ENCODE measurements around the gene PAX5. TPM values are rescaled to one million over a fixed set of nuclear protein-coding genes. Genes with fewer than 3 reads are reported as not detected.
A peak's percentile ranks its signal among the peaks of the same experiment; 100 is the strongest.

PAX5 gene
- total RNA-seq, 1 donor from 2014 or later = 1.3 TPM

DNA sequence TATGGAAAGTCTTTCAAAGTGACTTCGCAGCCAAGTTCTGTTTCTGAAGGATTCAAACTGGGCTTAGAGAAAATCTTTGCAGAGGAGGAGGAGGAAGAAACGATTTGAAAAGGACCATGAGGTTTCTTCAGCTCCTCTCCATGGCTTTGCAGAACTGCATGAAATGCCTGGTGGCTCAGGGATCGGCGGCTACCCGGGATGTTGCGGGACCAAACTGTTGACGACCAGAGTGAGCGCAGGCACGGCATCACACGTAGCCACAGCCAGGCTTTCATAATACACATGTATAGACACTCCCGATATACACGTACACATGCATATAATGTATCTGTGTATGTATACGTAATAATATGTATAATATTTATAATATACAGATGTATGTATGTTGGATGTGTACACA is 180.0 kb downstream of the PAX5 start:
- Mint-ChIP-seq H3K27me3 (ENCODE audit: unreplicated experiment) (peaks cover 7% of the 10 kb centered on the region), H3K27ac (ENCODE audit: unreplicated experiment) (no peak overlapping the region), H3K9me3 (ENCODE audit: unreplicated experiment) (no peaks in the 10 kb centered on the region), H3K36me3 (ENCODE audit: low read depth, unreplicated experiment) (peaks cover 4% of the 10 kb centered on the region), H3K4me3 (ENCODE audit: unreplicated experiment) (no peak overlapping the region), H3K4me1 (ENCODE audit: unreplicated experiment) (peaks cover 42% of the 10 kb centered on the region)
- no peak for DNase-seq (ENCODE audit: low spot score)
- TF ChIP-seq, protein P1, sequence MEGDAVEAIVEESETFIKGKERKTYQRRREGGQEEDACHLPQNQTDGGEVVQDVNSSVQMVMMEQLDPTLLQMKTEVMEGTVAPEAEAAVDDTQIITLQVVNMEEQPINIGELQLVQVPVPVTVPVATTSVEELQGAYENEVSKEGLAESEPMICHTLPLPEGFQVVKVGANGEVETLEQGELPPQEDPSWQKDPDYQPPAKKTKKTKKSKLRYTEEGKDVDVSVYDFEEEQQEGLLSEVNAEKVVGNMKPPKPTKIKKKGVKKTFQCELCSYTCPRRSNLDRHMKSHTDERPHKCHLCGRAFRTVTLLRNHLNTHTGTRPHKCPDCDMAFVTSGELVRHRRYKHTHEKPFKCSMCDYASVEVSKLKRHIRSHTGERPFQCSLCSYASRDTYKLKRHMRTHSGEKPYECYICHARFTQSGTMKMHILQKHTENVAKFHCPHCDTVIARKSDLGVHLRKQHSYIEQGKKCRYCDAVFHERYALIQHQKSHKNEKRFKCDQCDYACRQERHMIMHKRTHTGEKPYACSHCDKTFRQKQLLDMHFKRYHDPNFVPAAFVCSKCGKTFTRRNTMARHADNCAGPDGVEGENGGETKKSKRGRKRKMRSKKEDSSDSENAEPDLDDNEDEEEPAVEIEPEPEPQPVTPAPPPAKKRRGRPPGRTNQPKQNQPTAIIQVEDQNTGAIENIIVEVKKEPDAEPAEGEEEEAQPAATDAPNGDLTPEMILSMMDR (IDR thresholded peaks at IDR 0.05; ENCODE audit: unreplicated experiment) = no peak

DNA sequence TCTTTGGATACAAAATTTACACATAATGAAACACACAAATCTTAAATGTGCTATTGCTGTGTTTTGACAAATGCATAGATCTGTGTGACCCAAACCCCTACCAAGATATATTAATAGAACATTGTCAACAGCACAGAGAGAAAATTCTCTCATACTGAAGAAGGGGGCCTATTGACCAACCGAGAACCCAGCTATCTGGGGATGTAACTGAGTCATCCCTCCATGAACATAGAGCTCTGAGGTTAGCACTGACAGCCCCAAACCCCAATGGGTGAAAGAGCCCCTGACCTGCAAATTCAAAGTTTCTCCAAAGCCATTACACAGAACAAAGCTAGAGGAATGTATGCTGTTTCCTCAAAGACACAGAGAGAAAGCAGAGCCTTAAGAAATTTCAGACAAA is 180.8 kb downstream of the PAX5 start:
- no peak overlapping the region for H3K4me3 Mint-ChIP-seq (ENCODE audit: unreplicated experiment)
- TF ChIP-seq, protein P1 (IDR thresholded peaks at IDR 0.05; ENCODE audit: unreplicated experiment) = no peak
- H3K36me3 Mint-ChIP-seq (ENCODE audit: low read depth, unreplicated experiment) = peaks cover 5% of the 10 kb centered on the region
- H3K9me3 Mint-ChIP-seq (ENCODE audit: unreplicated experiment) = no peaks in the 10 kb centered on the region
- peaks cover 50% of the 10 kb centered on the region for H3K4me1 Mint-ChIP-seq (ENCODE audit: unreplicated experiment)
- no peak for DNase-seq (ENCODE audit: low spot score)
- H3K27me3 Mint-ChIP-seq (ENCODE audit: unreplicated experiment) = peaks cover 13% of the 10 kb centered on the region
- H3K27ac Mint-ChIP-seq (ENCODE audit: unreplicated experiment) = no peak overlapping the region

DNA sequence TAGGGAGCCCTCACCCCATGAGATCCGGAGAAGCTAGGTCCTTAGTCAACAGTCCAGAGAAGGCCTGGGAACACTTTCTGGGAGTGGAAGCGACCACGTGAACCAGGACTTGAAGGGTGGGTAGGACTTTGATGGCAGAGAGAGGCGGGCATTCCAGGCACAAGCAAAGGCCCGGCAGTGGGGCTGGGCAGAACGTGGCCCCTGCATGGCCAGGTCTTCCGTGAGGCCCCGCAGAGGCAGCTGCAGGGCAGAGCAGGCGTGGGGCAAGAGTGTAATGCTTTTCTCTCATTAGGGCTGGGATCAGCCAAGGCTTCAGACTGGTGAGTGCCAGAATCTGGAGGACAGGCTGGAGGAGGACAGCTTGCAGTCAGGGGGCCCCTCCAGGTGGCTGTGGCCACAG is 184.1 kb downstream of the PAX5 start:
- no peak for DNase-seq (ENCODE audit: low spot score)
- Mint-ChIP-seq H3K27me3 (ENCODE audit: unreplicated experiment) (peaks cover 13% of the 10 kb centered on the region), H3K27ac (ENCODE audit: unreplicated experiment) (peak overlapping the region; percentile 74), H3K9me3 (ENCODE audit: unreplicated experiment) (no peaks in the 10 kb centered on the region), H3K4me1 (ENCODE audit: unreplicated experiment) (peaks cover 42% of the 10 kb centered on the region), H3K4me3 (ENCODE audit: unreplicated experiment) (no peak overlapping the region), H3K36me3 (ENCODE audit: low read depth, unreplicated experiment) (peaks cover 5% of the 10 kb centered on the region)
- TF ChIP-seq, protein P1 (IDR thresholded peaks at IDR 0.05; ENCODE audit: unreplicated experiment) = no peak

DNA sequence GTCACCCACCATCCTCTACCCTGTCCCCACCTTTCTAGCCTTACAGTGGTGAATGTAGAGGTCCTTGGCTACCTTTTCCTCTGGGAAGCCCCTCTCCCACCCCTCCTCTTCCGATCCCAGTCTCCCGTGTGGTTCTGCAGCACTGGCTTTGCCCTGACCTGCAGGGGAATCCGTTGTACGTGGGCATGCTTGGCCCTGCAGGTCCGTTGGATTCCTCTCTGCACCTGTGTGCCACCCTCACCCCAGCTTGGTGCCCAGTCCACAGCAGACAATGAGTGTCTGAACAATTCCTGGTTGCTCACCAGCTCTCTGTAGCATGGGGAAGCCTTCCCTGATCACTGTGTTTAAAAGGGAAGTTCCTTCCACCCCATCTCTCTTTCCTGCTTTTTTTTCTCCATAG is 185.1 kb downstream of the PAX5 start:
- H3K4me1 Mint-ChIP-seq (ENCODE audit: unreplicated experiment) = peaks cover 42% of the 10 kb centered on the region
- no peak for DNase-seq (ENCODE audit: low spot score)
- H3K9me3 Mint-ChIP-seq (ENCODE audit: unreplicated experiment) = no peaks in the 10 kb centered on the region
- TF ChIP-seq, protein P1 (IDR thresholded peaks at IDR 0.05; ENCODE audit: unreplicated experiment) = no peak
- H3K36me3 Mint-ChIP-seq (ENCODE audit: low read depth, unreplicated experiment) = peaks cover 5% of the 10 kb centered on the region
- H3K4me3 Mint-ChIP-seq (ENCODE audit: unreplicated experiment) = peak overlapping the region; percentile 26
- peak overlapping the region; percentile 57 for H3K27ac Mint-ChIP-seq (ENCODE audit: unreplicated experiment)
- H3K27me3 Mint-ChIP-seq (ENCODE audit: unreplicated experiment) = peaks cover 13% of the 10 kb centered on the region

DNA sequence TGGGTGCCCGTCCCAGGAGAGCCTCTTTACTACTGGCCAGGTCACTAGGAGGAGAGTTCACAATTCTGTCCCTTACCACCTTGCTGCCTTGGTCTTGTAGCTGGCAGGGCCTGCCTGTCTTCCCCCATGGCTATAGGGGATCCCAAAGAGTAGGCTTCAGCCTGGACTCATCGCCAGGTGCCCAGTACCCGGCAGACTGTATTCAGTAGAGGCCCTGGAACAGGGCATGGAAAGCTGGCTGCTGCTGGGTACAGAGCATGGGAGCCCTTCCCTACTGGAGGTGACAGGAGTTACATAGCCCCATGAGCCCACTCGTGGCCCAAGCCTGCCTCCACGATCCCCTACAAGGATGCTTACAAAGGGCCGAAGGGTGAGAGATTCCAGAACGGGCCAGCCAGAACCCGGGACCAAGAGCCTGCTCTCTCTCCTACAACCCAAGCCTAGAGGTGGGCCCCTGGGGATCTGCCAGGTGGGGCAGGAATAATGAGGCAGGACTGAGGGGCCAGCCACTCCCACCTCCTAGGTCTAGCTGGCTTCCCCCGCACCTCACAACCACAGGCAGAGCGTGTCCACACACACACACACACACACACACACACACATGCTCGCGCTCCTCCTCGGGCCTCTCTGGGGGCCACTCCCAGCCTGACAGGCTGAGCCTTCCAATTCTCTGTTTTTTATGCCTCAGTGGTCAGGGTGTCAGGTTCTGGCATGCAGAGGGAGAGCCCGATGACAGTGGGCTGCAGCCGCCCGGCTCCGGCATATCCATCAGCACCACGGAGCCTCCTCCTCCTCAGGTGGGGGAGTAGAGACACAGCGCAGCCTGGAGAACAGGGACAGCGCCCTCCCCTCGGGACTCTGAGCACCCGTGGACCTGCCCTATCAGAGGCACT is 186.0 kb downstream of the PAX5 start:
- TF ChIP-seq, protein P1 (IDR thresholded peaks at IDR 0.05; ENCODE audit: unreplicated experiment) = no peak
- Mint-ChIP-seq H3K27ac (ENCODE audit: unreplicated experiment) (no peak overlapping the region), H3K4me1 (ENCODE audit: unreplicated experiment) (peaks cover 39% of the 10 kb centered on the region), H3K36me3 (ENCODE audit: low read depth, unreplicated experiment) (peaks cover 5% of the 10 kb centered on the region), H3K9me3 (ENCODE audit: unreplicated experiment) (no peaks in the 10 kb centered on the region), H3K27me3 (ENCODE audit: unreplicated experiment) (peaks cover 13% of the 10 kb centered on the region), H3K4me3 (ENCODE audit: unreplicated experiment) (no peak overlapping the region)
- DNase-seq (ENCODE audit: low spot score) = no peak

All from endothelial cell (in vitro differentiated cells).